Hippocampal formation (tissue), 2 donors: ENCODE data around the gene HMGCS2.

Source experiments
- DNase-seq, 2 donors: peaks; one replicate each; lab custom pipeline; 2025; lab: John Stamatoyannopoulos, UW

The HMGCS2 gene

DNA sequence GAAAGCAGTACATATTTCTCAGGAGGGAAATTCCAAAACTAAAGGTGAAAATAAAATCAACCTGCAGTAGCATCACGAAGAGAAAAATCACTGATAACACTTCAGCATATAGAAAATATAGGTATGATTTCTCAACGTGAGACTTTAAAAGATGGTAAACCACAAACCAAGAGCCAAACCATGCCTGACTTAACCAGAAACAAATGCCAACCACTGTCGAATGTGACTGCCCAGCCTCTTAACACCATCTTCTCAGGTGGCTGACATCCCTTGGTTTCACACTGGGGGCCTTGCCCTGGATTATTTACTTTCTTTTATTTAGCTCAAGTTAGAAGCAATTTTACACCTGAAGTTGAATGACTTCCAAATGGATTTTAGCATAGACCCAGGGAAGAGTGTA, 10.1 kb downstream of the HMGCS2 start:
- no peak for DNase-seq

GRCh38 chr1:119752592-119752991, 16.1 kb downstream of the HMGCS2 start:
- no peak for DNase-seq

GRCh38 chr1:119748040-119748439, 20.7 kb downstream of the HMGCS2 start:
- DNase-seq: no peak

DNA sequence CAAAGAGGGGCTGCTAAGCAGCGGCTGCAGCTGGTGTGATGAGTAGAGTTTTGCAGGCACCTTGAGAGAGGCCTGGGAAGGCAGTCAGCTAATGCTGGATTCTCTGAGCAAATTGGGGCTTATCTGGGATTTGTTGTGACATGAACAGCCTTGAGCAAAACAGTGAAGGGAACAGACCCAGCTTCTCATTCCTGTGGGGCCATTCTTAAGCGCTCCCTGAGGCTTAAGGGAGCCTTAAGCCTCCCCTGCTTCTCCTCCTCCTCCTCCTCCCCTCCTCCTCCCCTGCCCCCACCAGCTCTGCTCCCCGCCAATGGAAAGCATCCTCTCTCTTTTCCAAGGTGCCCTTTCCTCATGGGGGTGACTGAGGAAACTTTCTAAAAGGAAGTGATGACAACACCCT, 21.3 kb downstream of the HMGCS2 start:
- no peak for DNase-seq

GRCh38 chr1:119745034-119745433, 23.7 kb downstream of the HMGCS2 start:
- no peak for DNase-seq

DNA sequence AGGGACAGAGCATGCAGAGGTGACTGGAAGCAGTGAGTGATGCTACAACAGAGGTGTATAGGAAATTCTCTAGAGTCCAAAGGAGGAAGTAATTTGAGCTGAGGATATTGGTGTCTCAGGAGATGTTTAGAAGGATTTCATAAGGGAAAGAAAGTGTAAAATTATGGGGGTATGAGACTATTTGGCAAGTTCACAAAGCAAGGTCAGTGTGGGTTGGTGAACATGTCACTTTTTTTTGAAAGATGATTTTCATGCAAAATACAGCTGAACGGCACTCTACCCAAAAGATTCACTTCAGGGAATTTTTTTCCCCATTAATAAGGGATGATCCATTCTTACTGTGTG, 24.1 kb downstream of the HMGCS2 start:
- no peak for DNase-seq

- DNase-seq: peak; percentile 60 to 77
These were observed 24.7 kb downstream of the HMGCS2 start for GRCh38 chr1:119743776-119744597.

DNA sequence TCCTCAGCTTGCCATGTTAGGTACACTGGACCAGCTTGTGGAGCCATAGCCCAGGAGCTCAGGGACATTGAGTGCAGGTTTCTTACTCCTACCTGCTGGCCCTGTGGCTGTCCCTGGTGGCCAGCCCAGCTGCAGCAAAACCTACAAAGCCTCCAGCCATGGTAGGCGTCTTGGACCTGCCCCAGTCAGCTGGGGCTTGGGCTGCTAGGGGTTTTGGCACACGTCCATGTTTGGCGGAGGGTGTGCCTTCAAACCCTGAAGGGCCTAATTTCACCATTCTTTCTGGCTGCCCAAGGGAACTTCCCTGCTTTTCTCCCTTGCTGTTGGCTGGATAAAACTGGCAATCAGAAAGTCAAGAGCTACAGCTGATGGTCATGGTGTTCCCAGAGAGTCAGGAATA, 25.4 kb downstream of the HMGCS2 start:
- DNase-seq: no peak

- no peak for DNase-seq
These were observed 26.0 kb downstream of the HMGCS2 start for GRCh38 chr1:119742677-119743076.

- DNase-seq: peak; percentile 24 to 41
These were observed 26.5 kb downstream of the HMGCS2 start for GRCh38 chr1:119742202-119742601.

GRCh38 chr1:119740896-119741780, 27.6 kb downstream of the HMGCS2 start:
- DNase-seq: no peak

DNA sequence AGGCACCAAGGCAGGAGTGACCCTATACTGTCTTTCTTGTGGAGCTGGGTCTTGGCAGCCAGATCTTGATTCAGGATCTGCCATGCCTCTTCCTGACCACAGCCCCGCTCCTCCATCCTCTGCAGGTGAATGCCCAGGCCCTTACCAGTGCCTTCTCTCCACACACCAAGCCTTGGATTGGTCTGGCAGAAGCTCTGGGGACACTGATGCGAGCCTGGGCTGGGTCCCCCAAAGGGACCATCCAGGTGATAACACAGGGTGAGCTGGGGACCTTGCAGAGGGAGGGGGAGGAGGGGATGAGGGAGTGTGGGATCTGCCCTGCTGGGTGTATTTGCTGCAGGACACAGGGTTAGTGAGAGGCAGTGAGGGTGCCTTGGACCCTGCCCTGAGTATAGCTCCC, 28.4 kb downstream of the HMGCS2 start:
- DNase-seq: no peak

DNA sequence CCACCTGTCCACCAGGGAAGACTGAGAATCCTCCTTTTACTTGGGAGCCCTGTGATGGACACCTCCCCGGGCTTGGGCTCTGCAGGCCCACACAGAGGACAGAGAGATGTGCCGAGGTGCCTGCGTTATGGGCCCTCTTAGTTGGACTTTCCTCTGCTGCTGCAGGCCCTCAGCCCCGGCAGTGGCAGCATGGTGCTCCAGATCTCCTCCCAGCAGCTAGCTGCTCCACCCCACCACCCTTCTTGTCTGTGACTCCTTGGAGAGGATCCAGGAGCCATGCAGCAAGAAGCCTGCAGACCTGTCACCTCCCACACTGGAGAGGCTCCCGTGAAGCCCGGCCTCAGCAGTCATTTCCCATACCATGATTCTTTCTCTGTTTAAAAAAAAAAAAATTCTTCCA, 29.6 kb downstream of the HMGCS2 start:
- no peak for DNase-seq

DNA sequence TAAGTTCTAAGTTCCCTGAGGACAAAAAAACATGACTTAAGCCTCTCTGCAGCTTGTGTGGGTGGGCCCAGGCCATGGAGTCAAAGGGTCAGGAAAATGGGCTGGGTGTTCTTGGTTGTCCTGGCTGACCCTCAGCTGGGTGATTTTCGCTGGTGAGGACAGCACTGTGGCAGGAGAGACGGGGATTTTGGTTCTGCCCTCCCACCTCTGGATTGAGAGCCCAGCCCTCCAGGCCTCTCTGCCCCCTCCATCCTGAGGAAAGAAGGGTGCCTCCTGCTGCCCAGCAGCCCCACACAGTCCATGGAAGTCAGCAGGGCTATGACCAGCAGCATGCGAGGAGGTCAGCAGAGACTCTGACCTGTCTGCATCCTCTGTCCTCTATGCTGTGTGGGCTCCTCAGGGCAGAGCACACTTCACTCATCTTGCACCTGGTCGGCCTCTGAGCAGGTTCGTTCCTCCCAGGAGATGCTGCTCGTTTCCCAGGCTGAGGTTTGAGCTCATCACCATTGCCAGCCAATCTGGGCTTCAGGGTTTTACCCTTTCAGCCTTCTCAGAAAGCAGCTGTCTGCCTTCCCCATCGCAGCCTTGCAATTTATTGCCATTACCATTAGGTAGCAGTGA, 30.5 kb downstream of the HMGCS2 start:
- no peak for DNase-seq

- peak; percentile 66 to 67 for DNase-seq
These were observed 31.5 kb downstream of the HMGCS2 start for GRCh38 chr1:119737040-119737682.

DNA sequence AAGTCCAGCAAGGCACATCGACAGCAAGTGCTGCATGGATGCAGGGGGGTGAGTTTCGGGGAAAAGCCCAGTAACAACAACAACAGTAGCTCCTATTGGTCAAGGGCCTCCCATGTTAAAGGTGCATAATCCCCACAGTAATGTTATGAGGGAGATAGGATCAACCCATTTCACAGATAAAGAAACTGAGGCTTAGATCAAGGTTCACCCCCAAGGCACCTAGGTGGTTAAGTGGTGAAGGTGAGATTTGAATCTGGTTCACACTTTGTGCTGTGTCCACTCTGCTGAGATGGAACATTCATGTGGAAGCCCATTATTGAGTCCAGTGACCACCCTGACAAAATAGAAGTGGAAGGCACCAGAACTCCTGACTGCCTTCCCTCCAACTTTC, 32.1 kb downstream of the HMGCS2 start:
- no peak for DNase-seq

DNA sequence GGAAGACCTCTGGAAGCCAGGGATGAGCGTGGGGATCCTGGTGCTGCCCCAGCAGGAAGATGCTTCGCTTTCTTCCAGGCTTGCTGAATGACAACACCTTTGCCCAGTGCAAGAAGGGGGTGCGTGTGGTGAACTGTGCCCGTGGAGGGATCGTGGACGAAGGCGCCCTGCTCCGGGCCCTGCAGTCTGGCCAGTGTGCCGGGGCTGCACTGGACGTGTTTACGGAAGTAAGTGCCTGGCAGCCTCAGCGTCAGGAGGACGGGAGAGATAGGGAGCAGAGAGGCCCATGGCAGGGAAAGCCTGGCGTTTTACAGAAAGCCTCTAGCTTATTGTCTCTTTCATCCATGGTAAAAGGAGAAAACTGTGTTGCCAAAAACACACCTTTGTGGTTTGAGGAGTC, 33.5 kb downstream of the HMGCS2 start:
- DNase-seq: peak; percentile 37 to 46

- DNase-seq: no peak
These were observed 35.0 kb downstream of the HMGCS2 start for GRCh38 chr1:119733754-119734153.

- DNase-seq: peak; percentile 65 to 68
These were observed 36.1 kb downstream of the HMGCS2 start for GRCh38 chr1:119732465-119733168.

DNA sequence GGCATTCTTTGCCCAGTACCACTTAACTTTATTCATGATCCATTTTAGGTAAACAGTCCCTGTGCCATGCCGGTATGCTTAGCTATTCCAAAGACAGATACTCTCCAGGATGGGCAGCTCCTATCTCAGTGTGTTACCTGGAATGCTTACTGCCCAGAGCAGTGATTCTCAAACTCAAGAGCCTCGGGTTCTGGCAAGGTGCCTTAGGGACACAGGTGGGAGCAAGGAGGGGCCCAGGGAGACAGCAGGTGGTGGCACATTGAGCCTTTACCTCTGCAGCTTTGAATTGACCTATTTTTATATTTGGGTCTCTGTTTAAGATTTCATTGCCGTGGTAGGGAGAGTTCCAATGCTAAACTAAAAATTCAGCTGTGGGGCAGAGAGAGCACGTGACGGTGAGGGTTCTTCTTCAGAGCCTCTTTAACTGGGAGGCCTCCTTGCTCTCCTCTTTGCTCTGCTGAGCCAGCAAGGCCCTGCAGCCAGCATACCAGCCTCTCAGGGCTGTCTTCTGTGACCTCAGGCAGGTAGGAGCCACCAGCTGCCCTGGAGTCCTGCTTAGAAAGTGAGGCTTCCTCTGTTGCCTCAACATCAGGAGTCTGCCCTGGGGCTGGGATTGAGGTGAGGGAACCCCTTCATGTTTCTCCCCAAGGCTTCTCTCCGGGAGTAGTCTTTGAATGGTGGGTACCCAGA, 36.8 kb downstream of the HMGCS2 start:
- no peak for DNase-seq

DNA sequence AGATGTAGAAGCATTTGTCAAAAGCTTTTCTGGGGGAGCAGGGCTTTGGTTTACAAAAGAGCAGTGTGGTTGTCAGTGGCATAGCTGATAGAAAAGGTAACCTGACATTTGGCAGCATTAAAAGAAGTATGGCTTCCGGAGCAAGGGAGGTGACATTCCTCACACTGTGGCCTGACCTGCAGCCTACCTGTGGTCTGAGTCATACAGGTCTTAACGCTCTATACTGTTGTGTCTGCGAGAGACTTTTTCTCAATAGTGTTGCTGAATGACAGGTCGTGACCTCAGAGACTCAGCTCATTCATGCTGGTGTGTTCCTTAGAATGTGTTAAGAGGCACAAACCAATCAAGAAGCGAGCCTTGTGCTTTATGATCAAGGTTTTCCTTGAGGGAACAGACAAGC, 37.6 kb downstream of the HMGCS2 start:
- DNase-seq: no peak
